Mucosa of descending colon (tissue), 3 donors: ENCODE results near the gene MESP2. TPM values are rescaled to one million over a fixed set of nuclear protein-coding genes. Genes with fewer than 3 reads are reported as not detected.
"Not testable (repeated sequence)": the region's sequence is repeated elsewhere in the genome, so short reads cannot be mapped to it uniquely, and the experiment has no call there.

Source experiments
- ATAC-seq: fragments of 200-7000 bp; cut with Tn5 transposase; one replicate; pipeline ENCODE4 v1.9.1; 2020; ENCODE audit warnings: mild to moderate bottlenecking, moderate library complexity
- DNase-seq, 3 donors: peaks; one replicate each; pipeline ENCODE4 v3.0.0-alpha.2; 2020
- H3K36me3 ChIP-seq: fragments of 200-600 bp; one replicate; pipeline ENCODE4 v1.8.0; 2021; ENCODE audit warnings: low read depth, mild to moderate bottlenecking
- H3K4me1 ChIP-seq: fragments of 200-600 bp; one replicate; pipeline ENCODE4 v1.8.0; 2021; ENCODE audit warnings: low read depth, mild to moderate bottlenecking
- H3K4me3 ChIP-seq: fragments of 200-600 bp; one replicate; pipeline ENCODE4 v1.8.0; 2021; ENCODE audit warnings: mild to moderate bottlenecking
- H3K9me3 ChIP-seq: fragments of 200-600 bp; one replicate; pipeline ENCODE4 v1.8.0; 2021; ENCODE audit warnings: mild to moderate bottlenecking
- intact Hi-C, 2 donors: fragments of 100-400 bp; cut with DNase I in 1 of 2; cut with micrococcal nuclease in 1 of 2; formaldehyde crosslinking; loops; one replicate each; pipeline versions ENCODE4 v1.11.0 to v1.11.1; 2022; cut with DNase I, micrococcal nuclease
- total RNA-seq, 3 donors: library from RNA; stranded (reverse); fragmentation: NEBNext Ultra II Directional in 2 of 3; extraction: Animal tissue kit (Norgen Biotek cat#: 25700) in 2 of 3; gene quantifications; one replicate each; pipeline versions ENCODE4 v1.2.1 to v1.2.4, GENCODE V29; 2021 to 2023
- TF ChIP-seq, protein P1 (sequence below): fragments of 200-600 bp; IDR thresholded peaks from one replicate; pipeline ENCODE4 v1.8.0; 2022; ENCODE audit warnings: antibody characterized with exemption, mild to moderate bottlenecking
- donor health status: DM: no; HTN: no; CAD: no; lungs with moderate emphysema.
- donor health status: DM: no; HTN: no; CAD: no.
- donor health status: DM: no; HTN: yes; CAD: no.

The MESP2 gene
- total RNA-seq, 3 donors from 2014 or later, result 0.79 to 4.7 (median 1.2) TPM

DNA sequence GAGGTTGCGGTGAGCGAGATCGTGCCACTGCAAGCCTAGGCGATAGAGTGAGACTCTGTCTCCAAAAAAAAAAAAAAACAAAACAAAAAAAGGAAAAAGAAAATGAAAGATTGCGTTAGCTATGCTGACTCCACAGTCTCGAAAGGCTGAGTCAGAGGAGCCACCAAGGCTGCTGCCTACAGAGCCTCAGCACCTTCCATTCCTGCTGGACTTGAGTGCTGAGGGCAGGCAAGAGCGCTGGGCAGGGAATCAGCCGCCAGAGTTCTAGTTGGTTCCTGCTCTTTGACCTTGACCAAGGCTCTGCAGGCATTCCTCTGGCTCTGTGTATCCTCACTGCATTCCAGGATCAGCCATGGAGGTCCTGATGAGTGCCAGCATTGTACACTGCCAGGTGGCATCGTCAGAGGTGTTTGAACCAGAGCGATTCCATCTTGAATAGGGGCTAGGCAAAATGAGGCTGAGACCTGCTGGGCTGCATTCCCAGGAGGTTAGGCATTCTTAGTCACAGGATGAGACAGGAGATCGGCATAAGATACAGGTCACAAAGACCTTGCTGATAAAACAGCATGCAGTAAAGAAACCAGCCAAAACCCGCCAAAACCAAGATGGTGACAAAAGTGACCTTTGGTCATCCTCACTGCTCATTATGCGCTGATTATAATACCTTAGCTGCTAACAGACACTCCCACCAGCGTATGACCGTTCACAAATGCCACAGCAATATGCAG is 5.9 kb downstream of the MESP2 start:
- intact Hi-C loops, result loop anchor here in 1 of 2 donors (10.0 kb wide), 1 partner anchor 73 kb away; no protein-coding TSS in a partner anchor
- Histone ChIP-seq H3K4me3 (no peak overlapping the region), H3K4me1 (peaks cover 39% of the 10 kb centered on the region), H3K36me3 (no peaks in the 10 kb centered on the region), H3K9me3 (no peaks in the 10 kb centered on the region)
- TF ChIP-seq, protein P1, sequence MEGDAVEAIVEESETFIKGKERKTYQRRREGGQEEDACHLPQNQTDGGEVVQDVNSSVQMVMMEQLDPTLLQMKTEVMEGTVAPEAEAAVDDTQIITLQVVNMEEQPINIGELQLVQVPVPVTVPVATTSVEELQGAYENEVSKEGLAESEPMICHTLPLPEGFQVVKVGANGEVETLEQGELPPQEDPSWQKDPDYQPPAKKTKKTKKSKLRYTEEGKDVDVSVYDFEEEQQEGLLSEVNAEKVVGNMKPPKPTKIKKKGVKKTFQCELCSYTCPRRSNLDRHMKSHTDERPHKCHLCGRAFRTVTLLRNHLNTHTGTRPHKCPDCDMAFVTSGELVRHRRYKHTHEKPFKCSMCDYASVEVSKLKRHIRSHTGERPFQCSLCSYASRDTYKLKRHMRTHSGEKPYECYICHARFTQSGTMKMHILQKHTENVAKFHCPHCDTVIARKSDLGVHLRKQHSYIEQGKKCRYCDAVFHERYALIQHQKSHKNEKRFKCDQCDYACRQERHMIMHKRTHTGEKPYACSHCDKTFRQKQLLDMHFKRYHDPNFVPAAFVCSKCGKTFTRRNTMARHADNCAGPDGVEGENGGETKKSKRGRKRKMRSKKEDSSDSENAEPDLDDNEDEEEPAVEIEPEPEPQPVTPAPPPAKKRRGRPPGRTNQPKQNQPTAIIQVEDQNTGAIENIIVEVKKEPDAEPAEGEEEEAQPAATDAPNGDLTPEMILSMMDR, result no peak
- ATAC-seq, result no peak
- DNase-seq, result peak in 2 of 3 donors; percentile 23 to 33

DNA sequence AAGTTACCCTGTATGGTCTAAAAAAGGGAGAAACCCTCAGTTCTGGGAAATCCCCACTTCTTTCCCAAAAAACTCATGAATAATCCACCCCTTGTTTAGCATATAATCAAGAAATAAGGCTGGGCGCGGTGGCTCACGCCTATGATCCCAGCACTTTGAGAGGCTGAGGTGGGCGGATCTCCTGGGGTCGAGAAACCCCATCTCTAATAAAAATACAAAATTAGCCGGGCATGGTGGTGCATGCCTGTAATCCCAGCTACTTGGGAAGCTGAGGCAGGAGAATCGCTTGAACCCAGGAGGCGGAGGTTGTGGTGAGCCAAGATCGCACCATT is 6.5 kb downstream of the MESP2 start:
- ATAC-seq, H3K4me3 ChIP-seq, H3K9me3 ChIP-seq, H3K36me3 ChIP-seq: not testable (repeated sequence)
- intact Hi-C loops, result loop anchor here in 1 of 2 donors (10.0 kb wide), 1 partner anchor 72 kb away; no protein-coding TSS in a partner anchor
- peaks cover 39% of the 10 kb centered on the region for H3K4me1 ChIP-seq
- DNase-seq, result peak in 1 of 3 donors; percentile 24

DNA sequence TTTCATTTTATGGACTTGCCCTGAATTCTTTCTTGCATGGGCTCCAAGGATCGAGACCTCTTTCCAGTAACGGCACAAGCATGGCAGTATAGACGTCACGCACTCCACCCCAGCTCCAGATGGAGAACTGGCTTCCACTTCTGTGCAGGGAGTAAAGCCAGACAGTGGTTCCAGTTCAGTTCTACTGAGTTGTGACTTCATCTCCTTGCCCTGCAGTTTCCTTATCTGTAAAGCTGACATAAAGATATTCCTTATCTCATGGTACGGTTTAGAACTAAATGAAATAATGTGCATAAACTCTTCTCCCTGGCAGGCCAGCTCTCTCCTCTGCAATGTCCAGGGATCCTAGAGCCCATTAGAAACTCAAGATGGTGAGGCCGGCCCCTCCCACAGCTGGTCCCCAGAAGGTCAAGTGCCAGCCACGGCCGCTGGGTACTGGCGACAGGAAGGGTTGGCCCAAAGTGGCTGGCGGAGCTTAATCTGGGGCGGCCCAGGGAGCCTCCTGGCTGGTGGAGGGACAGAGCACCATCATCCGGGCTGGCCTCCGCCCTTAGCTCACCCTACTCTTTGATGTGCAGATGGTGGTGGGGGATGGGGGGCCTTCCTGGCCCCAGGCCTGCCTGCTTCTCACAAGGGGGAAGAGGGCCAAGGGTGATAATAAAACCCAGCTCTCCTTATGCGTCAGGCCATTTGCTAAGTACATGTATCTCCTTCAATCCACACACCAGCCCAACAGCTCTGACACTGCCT is 7.2 kb downstream of the MESP2 start:
- ATAC-seq, result no peak
- DNase-seq, result peak; percentile 46 to 72 (median 64)
- TF ChIP-seq, protein P1, result no peak
- Histone ChIP-seq H3K9me3 (no peaks in the 10 kb centered on the region), H3K4me3 (no peak overlapping the region), H3K36me3 (no peaks in the 10 kb centered on the region), H3K4me1 (peaks cover 39% of the 10 kb centered on the region)
- intact Hi-C loops, result loop anchor here in 1 of 2 donors (10.0 kb wide), 1 partner anchor 72 kb away; no protein-coding TSS in a partner anchor

DNA sequence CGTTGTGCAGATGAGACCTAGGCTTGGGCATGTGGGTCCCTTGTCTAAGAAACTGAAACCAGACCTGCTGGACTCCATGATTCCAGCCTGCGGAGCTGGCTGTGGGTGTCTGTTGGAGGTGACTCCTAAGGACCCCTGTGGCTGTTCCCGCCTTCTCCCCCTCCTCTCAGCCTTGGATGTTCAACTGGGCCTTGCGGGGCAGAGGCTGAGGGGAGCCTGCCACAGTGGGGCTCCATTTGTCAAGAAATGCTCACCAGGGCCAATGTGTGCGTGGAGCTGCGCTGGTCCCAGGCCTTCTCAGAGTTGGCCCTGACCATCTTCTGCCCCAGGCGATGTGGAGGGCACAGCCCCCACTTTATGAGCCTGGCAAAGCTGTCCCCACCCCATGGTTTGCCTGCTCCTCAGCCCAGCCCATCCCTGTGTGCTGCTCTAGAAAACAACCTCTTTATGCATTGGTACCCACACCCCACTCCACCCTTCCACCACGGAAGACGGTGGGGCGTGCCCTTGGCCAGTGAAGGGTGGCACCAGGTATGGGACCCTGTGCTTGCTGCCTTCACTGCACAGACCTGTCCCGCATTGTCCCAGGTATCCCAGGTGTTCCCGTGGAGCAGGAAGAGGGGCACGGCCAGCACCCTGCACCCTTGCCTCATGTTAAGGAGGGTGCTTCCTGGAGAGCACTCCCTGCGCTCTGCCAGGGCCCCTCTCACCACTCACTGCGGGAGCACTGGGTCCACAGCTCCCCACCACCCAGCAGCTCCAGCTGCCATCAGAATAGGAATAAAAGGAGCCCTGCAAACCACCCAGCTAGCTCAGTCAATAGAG is 7.9 kb downstream of the MESP2 start:
- peak; percentile 80 to 82 (median 81) for DNase-seq
- ATAC-seq, result peak; percentile 48

DNA sequence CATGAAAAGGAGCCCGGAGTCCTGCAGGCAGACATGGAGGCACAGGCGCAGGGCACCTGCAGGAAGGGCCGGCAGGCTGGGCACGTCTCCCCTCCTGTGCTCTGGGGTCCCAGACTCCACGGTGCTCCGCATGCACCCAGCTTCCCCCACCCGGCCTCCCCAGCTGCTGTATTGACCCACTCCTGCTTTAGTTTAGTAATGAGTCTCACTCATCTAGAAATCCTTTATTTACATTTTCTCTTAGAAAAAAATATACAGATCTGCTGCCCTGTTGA is 8.5 kb downstream of the MESP2 start:
- ATAC-seq, result no peak
- Histone ChIP-seq H3K4me3 (no peak overlapping the region), H3K9me3 (no peaks in the 10 kb centered on the region), H3K36me3 (no peaks in the 10 kb centered on the region), H3K4me1 (peaks cover 34% of the 10 kb centered on the region)
- TF ChIP-seq, protein P1, result no peak
- peak in 2 of 3 donors; percentile 48 to 53 for DNase-seq
- intact Hi-C loops, result loop anchor here in 1 of 2 donors (10.0 kb wide), 1 partner anchor 70 kb away; no protein-coding TSS in a partner anchor

More for the DNA sequence above, 7.9 kb downstream of the MESP2 start:
- no peaks in the 10 kb centered on the region for H3K9me3 ChIP-seq
- no peak overlapping the region for H3K4me3 ChIP-seq
- intact Hi-C loops, result loop anchor here in 1 of 2 donors (10.0 kb wide), 1 partner anchor 71 kb away; no protein-coding TSS in a partner anchor
- TF ChIP-seq, protein P1, result no peak
- peaks cover 36% of the 10 kb centered on the region for H3K4me1 ChIP-seq
- no peaks in the 10 kb centered on the region for H3K36me3 ChIP-seq
